Gastroesophageal sphincter (tissue), 4 donors: ENCODE measurements around the gene SOCS2. TPM values are rescaled to one million over a fixed set of nuclear protein-coding genes. Genes with fewer than 3 reads are reported as not detected.

Experiments
- ATAC-seq: fragments of 150-250 bp; one replicate; pipeline ENCODE4 v1.9.1; 2016; ENCODE audit warnings: mild to moderate bottlenecking, moderate library complexity
- H3K27ac ChIP-seq, 4 donors: fragments of 200-600 bp; sonication (generic) in 3 of 4; 1 replicate in 3 of 4; 2 replicates in 1 of 4; pipeline ENCODE4 v1.5.1; 2016 to 2019
- H3K27me3 ChIP-seq: fragments of 200-600 bp; sonication (generic); one replicate; pipeline ENCODE4 v1.5.1; 2019
- H3K36me3 ChIP-seq, 2 donors: fragments of 200-600 bp; sonication (generic); one replicate each; pipeline ENCODE4 v1.5.1; 2019; ENCODE audit warnings: control low read depth in 1 of 2
- H3K4me1 ChIP-seq, 3 donors: fragments of 200-600 bp; sonication (generic); 1 replicate in 2 of 3; 2 replicates in 1 of 3; pipeline ENCODE4 v1.5.1; 2016 to 2019; ENCODE audit warnings: control low read depth in 2 of 3
- H3K4me3 ChIP-seq, 2 donors: fragments of 200-600 bp; sonication (generic); one replicate each; pipeline ENCODE4 v1.5.1; 2019; ENCODE audit warnings: mild to moderate bottlenecking in 1 of 2, moderate library complexity in 1 of 2
- H3K9me3 ChIP-seq, 3 donors: fragments of 200-600 bp; sonication (generic); one replicate each; pipeline ENCODE4 v1.5.1; 2017 to 2019; ENCODE audit warnings: control low read depth in 2 of 3
- EP300 ChIP-seq: sonication (generic); formaldehyde crosslinking; IDR thresholded peaks from one replicate; pipeline ENCODE4 v1.6.1; 2017; ENCODE audit warnings: antibody characterized with exemption, mild to moderate bottlenecking
- POLR2A ChIP-seq, 2 donors: fragments of 450-650 bp; IDR thresholded peaks; one replicate each; pipeline ENCODE4 v1.6.1; 2017; ENCODE audit warnings: antibody characterized with exemption in 2 of 2, mild to moderate bottlenecking in 2 of 2, moderate library complexity in 1 of 2
- POLR2AphosphoS5 ChIP-seq: sonication (generic); formaldehyde crosslinking; IDR thresholded peaks from one replicate; pipeline ENCODE4 v1.6.1; 2017; ENCODE audit warnings: antibody characterized with exemption
- WGBS, 2 donors: methylation state at CpG; one replicate each; pipeline ENCODE4 v1.1.5; 2018; ENCODE audit warnings: low coverage in 1 of 2; 5-methylcytosine and 5-hydroxymethylcytosine counted together
- total RNA-seq, 4 donors: library from RNA; depleted of rRNA; stranded (reverse); fragments of >200 nt; gene quantifications; one replicate each; pipeline ENCODE4 v1.1.0, GENCODE V29; 2016
- TF ChIP-seq, protein P1 (sequence below), 4 experiments: fragments of 200-600 bp in 2 of 4; fragments of 450-650 bp in 2 of 4; sonication (generic) in 1 of 4; IDR thresholded peaks; one replicate each; pipeline ENCODE4 v1.5.1; 2017 to 2019; ENCODE audit warnings: antibody characterized with exemption in 4 of 4, mild to moderate bottlenecking in 2 of 4, moderate library complexity in 2 of 4

SOCS2 gene
- total RNA-seq, 4 donors from 2014 or later, result 17.6 to 49.4 (median 31.4) TPM

- Histone ChIP-seq H3K27ac (no peak overlapping the region), H3K36me3 (no peaks in the 10 kb centered on the region), H3K4me1 (peaks cover 4 to 18% (median 10%) of the 10 kb centered on the region in 3 donors), H3K27me3 (no peaks in the 10 kb centered on the region), H3K9me3 (no peaks in the 10 kb centered on the region), H3K4me3 (no peak overlapping the region)
- no peak for ATAC-seq
- WGBS, 2 donors, result 62 to 65% methylated on average over 3 to 4 of the region's 4 CpGs
- TF ChIP-seq EP300 (no peak), POLR2AphosphoS5 (no peak), POLR2A (IDR thresholded peaks at IDR 0.05) (no peak)
- TF ChIP-seq, protein P1, sequence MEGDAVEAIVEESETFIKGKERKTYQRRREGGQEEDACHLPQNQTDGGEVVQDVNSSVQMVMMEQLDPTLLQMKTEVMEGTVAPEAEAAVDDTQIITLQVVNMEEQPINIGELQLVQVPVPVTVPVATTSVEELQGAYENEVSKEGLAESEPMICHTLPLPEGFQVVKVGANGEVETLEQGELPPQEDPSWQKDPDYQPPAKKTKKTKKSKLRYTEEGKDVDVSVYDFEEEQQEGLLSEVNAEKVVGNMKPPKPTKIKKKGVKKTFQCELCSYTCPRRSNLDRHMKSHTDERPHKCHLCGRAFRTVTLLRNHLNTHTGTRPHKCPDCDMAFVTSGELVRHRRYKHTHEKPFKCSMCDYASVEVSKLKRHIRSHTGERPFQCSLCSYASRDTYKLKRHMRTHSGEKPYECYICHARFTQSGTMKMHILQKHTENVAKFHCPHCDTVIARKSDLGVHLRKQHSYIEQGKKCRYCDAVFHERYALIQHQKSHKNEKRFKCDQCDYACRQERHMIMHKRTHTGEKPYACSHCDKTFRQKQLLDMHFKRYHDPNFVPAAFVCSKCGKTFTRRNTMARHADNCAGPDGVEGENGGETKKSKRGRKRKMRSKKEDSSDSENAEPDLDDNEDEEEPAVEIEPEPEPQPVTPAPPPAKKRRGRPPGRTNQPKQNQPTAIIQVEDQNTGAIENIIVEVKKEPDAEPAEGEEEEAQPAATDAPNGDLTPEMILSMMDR (IDR thresholded peaks at IDR 0.05), result no peak
Observed at GRCh38 chr12:93603762-93604161, 31.3 kb downstream of the SOCS2 start.

DNA sequence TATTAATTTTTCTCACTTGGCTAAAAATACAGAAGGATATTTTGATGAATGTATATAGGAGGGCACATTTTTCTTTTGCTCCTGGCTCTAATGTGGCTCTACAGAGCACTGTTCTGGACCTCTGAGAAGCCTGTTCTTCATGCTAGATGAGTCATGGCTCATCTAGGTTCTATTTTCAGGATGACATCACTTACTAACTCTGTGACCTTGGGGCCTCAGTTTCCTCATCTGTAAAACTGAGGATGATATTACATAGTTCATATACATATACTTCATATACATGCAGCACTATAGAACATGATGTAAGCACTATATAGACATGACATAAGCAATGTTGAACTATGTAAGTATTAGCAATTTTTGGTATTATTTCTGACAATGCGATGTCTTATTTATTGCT, 35.8 kb downstream of the SOCS2 start:
- TF ChIP-seq POLR2A (IDR thresholded peaks at IDR 0.05) (no peak), EP300 (no peak), POLR2AphosphoS5 (no peak)
- TF ChIP-seq, protein P1 (IDR thresholded peaks at IDR 0.05), result no peak
- peaks cover under 1 to 8% (median 3%) of the 10 kb centered on the region in 3 donors for H3K4me1 ChIP-seq
- no peaks in the 10 kb centered on the region for H3K36me3 ChIP-seq
- H3K27ac ChIP-seq, result no peak overlapping the region
- H3K4me3 ChIP-seq, result no peak overlapping the region
- no peak for ATAC-seq
- no peaks in the 10 kb centered on the region for H3K9me3 ChIP-seq
- H3K27me3 ChIP-seq, result no peaks in the 10 kb centered on the region
- WGBS, 2 donors, result 100% methylated on average over 1 of the region's 1 CpG

DNA sequence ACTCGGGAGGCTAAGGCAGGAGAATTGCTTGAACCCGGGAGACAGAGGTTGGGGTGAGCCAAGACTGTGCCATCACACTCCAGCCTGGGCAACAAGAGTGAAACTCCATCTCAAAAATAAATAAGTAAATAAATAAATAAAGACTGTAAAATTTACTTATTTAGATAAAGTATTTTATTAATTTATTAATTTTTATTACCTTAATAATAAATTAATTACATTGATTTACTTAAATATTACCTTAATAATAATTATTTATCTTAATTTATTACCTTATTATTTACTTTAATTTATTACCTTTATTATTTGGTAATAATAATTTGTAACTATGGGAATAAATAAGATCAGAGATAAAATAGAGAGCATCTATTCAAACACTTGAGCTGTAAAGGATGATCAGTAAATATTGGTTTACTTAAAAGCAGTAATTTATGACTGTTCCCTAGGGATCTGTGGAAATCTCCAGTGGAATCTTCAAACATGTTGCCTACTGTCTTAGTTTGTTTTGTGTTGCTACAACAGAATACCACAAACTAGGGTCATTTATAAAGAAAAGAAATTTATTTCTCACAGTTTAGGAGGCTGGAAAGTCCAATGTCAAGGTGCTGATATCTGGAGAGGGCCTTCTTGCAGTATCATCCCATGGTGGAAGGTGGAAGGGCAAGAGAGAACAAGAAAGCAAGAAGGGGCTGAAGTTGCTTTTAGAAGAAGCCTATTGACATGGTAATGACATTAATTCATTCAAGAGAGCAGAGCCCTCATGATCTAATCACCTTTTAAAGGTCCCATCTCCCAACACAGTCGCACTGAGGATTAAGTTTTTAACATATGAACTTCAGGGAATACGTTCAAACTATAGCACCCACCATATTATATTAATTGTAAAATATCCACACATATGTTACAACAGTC, 37.1 kb downstream of the SOCS2 start:
- Histone ChIP-seq H3K4me1 (no peaks in the 10 kb centered on the region), H3K9me3 (no peaks in the 10 kb centered on the region), H3K4me3 (no peak overlapping the region), H3K27me3 (no peaks in the 10 kb centered on the region), H3K27ac (no peak overlapping the region), H3K36me3 (no peaks in the 10 kb centered on the region)
- WGBS, 2 donors, result 80 to 92% methylated on average over 2 to 4 of the region's 4 CpGs
- no peak for TF ChIP-seq POLR2AphosphoS5
- TF ChIP-seq EP300, result no peak
- TF ChIP-seq, protein P1 (IDR thresholded peaks at IDR 0.05), result no peak
- TF ChIP-seq POLR2A (IDR thresholded peaks at IDR 0.05), result no peak
- ATAC-seq, result no peak

DNA sequence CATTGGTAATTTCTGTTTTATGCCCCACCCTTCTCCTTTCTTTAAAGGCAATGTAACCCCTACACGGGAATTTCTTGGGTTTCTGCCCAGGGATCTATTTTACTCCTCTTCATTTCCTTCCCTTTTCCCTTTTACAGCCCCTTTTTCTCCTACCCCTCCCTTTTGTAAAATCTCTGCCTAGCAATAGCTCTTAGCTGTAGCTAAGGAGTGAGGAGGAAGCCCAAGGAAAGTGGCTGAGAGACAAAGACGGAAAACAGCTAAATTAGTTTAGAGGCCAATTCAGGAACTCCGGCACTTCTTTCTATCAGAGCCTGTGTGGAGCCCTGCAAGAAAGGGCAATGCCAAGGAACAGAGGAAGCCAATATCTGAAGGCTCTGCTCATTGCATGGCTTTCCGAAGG, 40.3 kb downstream of the SOCS2 start:
- no peak for ATAC-seq
- Histone ChIP-seq H3K9me3 (no peaks in the 10 kb centered on the region), H3K27me3 (no peaks in the 10 kb centered on the region), H3K27ac (no peak overlapping the region), H3K4me3 (no peak overlapping the region), H3K36me3 (no peaks in the 10 kb centered on the region), H3K4me1 (no peaks in the 10 kb centered on the region)
- WGBS, 2 donors, result 44 to 68% methylated on average over 4 of the region's 4 CpGs
- TF ChIP-seq POLR2AphosphoS5, result no peak

DNA sequence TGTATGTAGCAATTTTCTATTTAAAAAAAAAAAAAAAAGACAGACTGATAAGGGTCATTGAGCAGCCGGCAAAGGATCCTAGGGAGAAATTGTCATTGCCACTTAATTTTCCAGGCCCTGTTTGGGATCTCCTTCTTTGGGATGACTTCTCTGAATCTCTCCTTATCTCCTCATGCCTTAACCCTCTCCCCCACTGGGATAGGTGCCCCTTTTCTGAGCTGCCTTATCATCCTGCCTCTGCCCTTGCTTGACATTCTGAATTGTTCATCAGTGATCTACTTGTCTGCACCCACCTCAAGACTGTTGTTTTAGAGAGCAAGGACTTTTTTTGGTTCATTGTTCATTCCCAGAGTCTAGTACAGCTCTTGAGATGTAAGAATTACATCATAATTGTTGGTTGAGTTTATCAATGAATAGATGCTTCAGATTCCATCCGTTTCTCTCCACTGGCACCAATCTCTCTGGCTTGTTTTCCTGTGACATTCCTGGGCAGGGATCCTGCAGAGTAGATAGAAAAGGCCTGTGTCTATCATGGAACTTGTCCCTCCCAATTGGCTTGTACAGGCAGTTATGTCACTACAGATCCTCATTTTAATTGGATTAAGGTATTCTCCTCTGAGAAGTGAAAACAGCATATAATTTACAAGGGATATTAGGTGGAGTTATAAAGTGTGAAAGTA, 42.6 kb downstream of the SOCS2 start:
- Histone ChIP-seq H3K9me3 (no peaks in the 10 kb centered on the region), H3K36me3 (no peaks in the 10 kb centered on the region), H3K27ac (no peak overlapping the region), H3K27me3 (no peaks in the 10 kb centered on the region), H3K4me1 (no peaks in the 10 kb centered on the region), H3K4me3 (no peak overlapping the region)
- TF ChIP-seq EP300 (no peak), POLR2A (IDR thresholded peaks at IDR 0.05) (no peak), POLR2AphosphoS5 (no peak)
- TF ChIP-seq, protein P1 (IDR thresholded peaks at IDR 0.05), result no peak
- WGBS, 2 donors, result 73 to 83% methylated on average over 1 to 2 of the region's 2 CpGs
- no peak for ATAC-seq
